ENCODE measurements around the gene TDO2.

- TF ChIP-seq CTCF (IDR thresholded peaks at IDR 0.05) (no peak), POLR2A (IDR thresholded peaks at IDR 0.05; ENCODE audit: low read depth) (no peak)
Observed at GRCh38 chr4:155901013-155901412, 2.5 kb upstream of the TDO2 start.
